ENCODE data around the gene SNX9.

SNX9 gene

GRCh38 chr6:157823001-157823527 is at the start of gene SNX9:
Gene SNX9 (plus strand): TSS chr6:157823246. CDS start chr6:157823435, 189 bp downstream.
- no peak for TF ChIP-seq CTCF (IDR thresholded peaks at IDR 0.05; ENCODE audit: insufficient read depth, missing control alignments)
- DNase-seq (ENCODE audit: insufficient read length, low spot score) = no peak
- FAIRE-seq = no peak

- FAIRE-seq = no peak
- TF ChIP-seq CTCF (IDR thresholded peaks at IDR 0.05; ENCODE audit: insufficient read depth, missing control alignments) = no peak
These were observed 49.7 kb upstream of the SNX9 start for GRCh38 chr6:157773248-157773773.

GRCh38 chr6:157774153-157775135 is 48.6 kb upstream of the SNX9 start:
- no peak for DNase-seq (ENCODE audit: insufficient read length, low spot score)
- TF ChIP-seq CTCF (IDR thresholded peaks at IDR 0.05; ENCODE audit: insufficient read depth, missing control alignments) = no peak
- FAIRE-seq = no peak

More at GRCh38 chr6:157773248-157773773, 49.7 kb upstream of the SNX9 start:
- DNase-seq (ENCODE audit: insufficient read length, low spot score) = no peak

DNA sequence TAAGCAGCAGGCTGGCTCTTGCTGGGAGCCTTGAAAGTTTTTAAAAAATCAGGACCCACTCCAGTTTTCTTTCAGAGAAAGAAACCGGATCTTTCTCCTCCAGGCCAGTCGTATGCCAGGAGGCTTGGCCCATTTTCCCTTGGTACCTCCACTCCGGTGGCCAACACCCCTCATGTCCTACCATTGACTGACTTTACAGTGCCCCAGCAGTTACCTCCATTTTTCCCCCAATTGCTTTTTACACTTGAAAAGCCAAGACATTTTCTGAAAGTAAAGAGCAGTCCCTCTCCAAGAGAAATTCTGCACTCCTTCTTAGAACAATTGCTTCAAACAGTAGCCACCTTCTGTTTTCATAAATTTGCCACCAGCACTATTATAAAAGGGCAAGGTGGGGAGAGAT is 47.7 kb upstream of the SNX9 start:
- no peak for TF ChIP-seq CTCF (IDR thresholded peaks at IDR 0.05; ENCODE audit: insufficient read depth, missing control alignments)
- DNase-seq (ENCODE audit: insufficient read length, low spot score) (no peak), FAIRE-seq (no peak)

DNA sequence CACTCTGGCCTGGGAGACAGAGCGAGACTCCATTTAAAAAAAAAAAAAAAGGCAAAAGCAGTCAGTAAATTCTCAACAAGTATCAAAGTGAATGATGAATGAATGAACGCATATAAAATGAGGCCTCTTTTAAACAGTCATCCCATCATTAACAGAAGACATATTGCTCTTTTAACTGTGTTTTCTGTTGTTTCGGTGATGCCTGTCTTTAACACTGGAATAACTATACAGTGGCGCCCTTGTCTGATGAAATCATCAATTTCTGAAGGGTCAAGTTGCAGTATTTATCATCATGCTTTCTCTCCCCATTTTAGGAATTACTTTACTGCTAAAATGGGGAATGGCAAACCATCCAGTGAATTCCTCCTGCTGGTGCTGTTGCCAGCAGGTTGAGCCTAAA is 45.7 kb upstream of the SNX9 start:
- no peak for TF ChIP-seq CTCF (IDR thresholded peaks at IDR 0.05; ENCODE audit: insufficient read depth, missing control alignments)
- no peak for FAIRE-seq
- DNase-seq (ENCODE audit: insufficient read length, low spot score) = no peak

- FAIRE-seq = no peak
- no peak for DNase-seq (ENCODE audit: insufficient read length, low spot score)
- no peak for TF ChIP-seq CTCF (IDR thresholded peaks at IDR 0.05; ENCODE audit: insufficient read depth, missing control alignments)
These were observed 44.3 kb upstream of the SNX9 start for GRCh38 chr6:157778719-157779118.
